Measurements from ENCODE around the gene TRIP6. TPM values are rescaled to one million over a fixed set of nuclear protein-coding genes. Genes with fewer than 3 reads are reported as not detected.
A peak's percentile ranks its signal among the peaks of the same experiment; 100 is the strongest.
"Not testable (repeated sequence)": the region's sequence is repeated elsewhere in the genome, so short reads cannot be mapped to it uniquely, and the experiment has no call there.

TRIP6 gene
- total RNA-seq, 1 experiment from 2014 or later = 173 TPM

GRCh38 chr7:100893910-100894721 lies 26.9 kb downstream of the TRIP6 start:
- Histone ChIP-seq H3K9me3 (no peaks in the 10 kb centered on the region), H3K4me3 (no peak overlapping the region), H3K36me3 (peaks cover 2% of the 10 kb centered on the region), H3K27me3 (peaks cover 15% of the 10 kb centered on the region)
- no peak for DNase-seq

- H3K9me3 ChIP-seq = no peaks in the 10 kb centered on the region
- no peaks in the 10 kb centered on the region for H3K36me3 ChIP-seq
- H3K27me3 ChIP-seq = peaks cover 15% of the 10 kb centered on the region
- H3K4me3 ChIP-seq = no peak overlapping the region; the same call in 1 of the 2 replicates
- no peak for DNase-seq
Measured at GRCh38 chr7:100894860-100895700, 27.9 kb downstream of the TRIP6 start.

GRCh38 chr7:100895701-100895955 lies 28.4 kb downstream of the TRIP6 start, which contains the start of gene ACHE:
Gene ACHE, minus strand, starts transcription at chr7:100895888. Its CDS starts 1,656 bp downstream, at chr7:100894232.
- DNase-seq = no peak
- Histone ChIP-seq H3K4me3 (no peak within 1 kb of the TSS; the same call in 1 of the 2 replicates), H3K27me3 (peaks cover 15% of the 10 kb centered on the region), H3K36me3 (no peaks in the 10 kb centered on the region), H3K9me3 (no peaks in the 10 kb centered on the region)

GRCh38 chr7:100895956-100896731 lies 29.0 kb downstream of the TRIP6 start:
- DNase-seq = no peak
- H3K4me3 ChIP-seq = no peak overlapping the region
- H3K27me3 ChIP-seq = peaks cover 15% of the 10 kb centered on the region
- no peaks in the 10 kb centered on the region for H3K36me3 ChIP-seq
- no peaks in the 10 kb centered on the region for H3K9me3 ChIP-seq

GRCh38 chr7:100896732-100897608 lies 29.8 kb downstream of the TRIP6 start:
- Histone ChIP-seq H3K36me3 (no peaks in the 10 kb centered on the region), H3K9me3 (no peaks in the 10 kb centered on the region), H3K27me3 (peaks cover 15% of the 10 kb centered on the region), H3K4me3 (no peak overlapping the region)
- DNase-seq = no peak

- Histone ChIP-seq H3K4me3 (no peak overlapping the region), H3K36me3 (no peaks in the 10 kb centered on the region), H3K27me3 (peaks cover 15% of the 10 kb centered on the region), H3K9me3 (no peaks in the 10 kb centered on the region)
- DNase-seq = no peak
Measured at GRCh38 chr7:100897772-100898454, 30.7 kb downstream of the TRIP6 start.

GRCh38 chr7:100899432-100899831 lies 32.2 kb downstream of the TRIP6 start:
- Histone ChIP-seq H3K9me3 (no peaks in the 10 kb centered on the region), H3K36me3 (no peaks in the 10 kb centered on the region), H3K27me3 (peaks cover 15% of the 10 kb centered on the region), H3K4me3 (no peak overlapping the region)
- DNase-seq = no peak

- Histone ChIP-seq H3K9me3 (no peaks in the 10 kb centered on the region), H3K4me3 (no peak overlapping the region), H3K27me3 (peaks cover 7% of the 10 kb centered on the region), H3K36me3 (no peaks in the 10 kb centered on the region)
- no peak for DNase-seq
Measured at GRCh38 chr7:100900978-100901377, 33.8 kb downstream of the TRIP6 start.

GRCh38 chr7:100901921-100902332 lies 34.7 kb downstream of the TRIP6 start:
- no peaks in the 10 kb centered on the region for H3K9me3 ChIP-seq
- no peak for DNase-seq
- no peaks in the 10 kb centered on the region for H3K36me3 ChIP-seq
- H3K27me3 ChIP-seq = no peaks in the 10 kb centered on the region
- H3K4me3 ChIP-seq = no peak overlapping the region

- no peak for DNase-seq
- H3K4me3 ChIP-seq = no peak overlapping the region
- H3K27me3 ChIP-seq = no peaks in the 10 kb centered on the region
- no peaks in the 10 kb centered on the region for H3K36me3 ChIP-seq
- H3K9me3 ChIP-seq = no peaks in the 10 kb centered on the region
Measured at GRCh38 chr7:100902638-100903037, 35.5 kb downstream of the TRIP6 start.

- Histone ChIP-seq H3K27me3 (no peaks in the 10 kb centered on the region), H3K4me3 (no peak overlapping the region), H3K36me3 (no peaks in the 10 kb centered on the region), H3K9me3 (no peaks in the 10 kb centered on the region)
- no peak for DNase-seq
Measured at GRCh38 chr7:100908512-100908911, 41.3 kb downstream of the TRIP6 start.

GRCh38 chr7:100910443-100910842 lies 43.3 kb downstream of the TRIP6 start:
- H3K27me3 ChIP-seq, H3K36me3 ChIP-seq, H3K9me3 ChIP-seq, H3K4me3 ChIP-seq, DNase-seq: not testable (repeated sequence)

- Histone ChIP-seq H3K9me3 (no peaks in the 10 kb centered on the region), H3K4me3 (no peak overlapping the region), H3K27me3 (no peaks in the 10 kb centered on the region), H3K36me3 (no peaks in the 10 kb centered on the region)
- no peak for DNase-seq
Measured at GRCh38 chr7:100911484-100911883, 44.3 kb downstream of the TRIP6 start.

- Histone ChIP-seq H3K27me3 (no peaks in the 10 kb centered on the region), H3K9me3 (no peaks in the 10 kb centered on the region), H3K4me3 (no peak overlapping the region), H3K36me3 (no peaks in the 10 kb centered on the region)
- DNase-seq = peak; percentile 79
Measured at GRCh38 chr7:100914208-100914878, 47.2 kb downstream of the TRIP6 start.

GRCh38 chr7:100914879-100915447 lies 47.8 kb downstream of the TRIP6 start:
- Histone ChIP-seq H3K36me3 (no peaks in the 10 kb centered on the region), H3K4me3 (no peak overlapping the region), H3K9me3 (no peaks in the 10 kb centered on the region), H3K27me3 (no peaks in the 10 kb centered on the region)
- peak; percentile 52 for DNase-seq
